HepG2 (cell line): Measurements from ENCODE around the gene ZBTB20. TPM values are rescaled to one million over a fixed set of nuclear protein-coding genes. Genes with fewer than 3 reads are reported as not detected.

Experiments
- ATAC-seq: fragments of 200-7000 bp; cut with Tn5 transposase; 3 replicates; pipeline ENCODE4 v1.9.1; 2020; ENCODE audit warnings: mild to moderate bottlenecking, moderate library complexity
- BruUV-seq: library from RNA; stranded (reverse); fragments of 400-500 nt; replicated peaks from 2 replicates; lab custom pipeline; 2021; lab: Mats Ljungman, UMichigan
- CTCF ChIA-PET: fragments of 300-600 bp; formaldehyde crosslinking; extraction: SDS; loops from one replicate; lab custom pipeline; 2021; ENCODE audit warnings: low total read pairs, inconsistent platforms, low intra/inter-chr PET ratio; lab: Yijun Ruan, JAX
- POLR2A ChIA-PET: fragments of 350-600 bp; sonication (Branson Sonifier 250); formaldehyde crosslinking; loops from one replicate; lab custom pipeline; 2020; ENCODE audit warnings: antibody characterized with exemption, inconsistent platforms; lab: Yijun Ruan, JAX
- DNase-seq: peaks from one replicate; pipeline ENCODE4 v3.0.0-alpha.2; 2015; ENCODE audit warnings: low spot score
- FAIRE-seq: peaks from 3 replicates; lab custom pipeline; 2011; peaks lifted over from hg19 to GRCh38; lab: Jason Lieb, UNC
- H2AFZ ChIP-seq: one replicate; pipeline ENCODE4 v1.6.1; 2011; ENCODE audit warnings: low read length, inconsistent platforms
- H3K27ac ChIP-seq: fragments of 300-600 bp; 3 replicates; pipeline ENCODE4 v1.8.0; 2011; ENCODE audit warnings: mixed run types, mild to moderate bottlenecking, mixed read lengths, low read length, inconsistent platforms; ENCODE audit not compliant: insufficient read depth; ENCODE audit errors: extremely low read length
- H3K27me3 ChIP-seq, 2 experiments: fragments of 200-600 bp in 1 of 2; 2 replicates in 1 of 2; 3 replicates in 1 of 2; pipeline versions ENCODE4 v1.6.0 to v1.8.0; 2011; ENCODE audit warnings: low read length in 2 of 2, mild to moderate bottlenecking in 2 of 2, moderate library complexity in 2 of 2, inconsistent platforms in 1 of 2; ENCODE audit not compliant: insufficient read depth in 2 of 2, control insufficient read depth in 1 of 2
- H3K36me3 ChIP-seq, 2 experiments: fragments of 200-600 bp in 1 of 2; replicated peaks in 1 of 2; 2 replicates in 1 of 2; 3 replicates in 1 of 2; pipeline versions ENCODE4 v1.5.1 to v1.8.0; 2011; ENCODE audit warnings: low read length in 2 of 2, inconsistent platforms in 1 of 2; ENCODE audit not compliant: insufficient read depth in 2 of 2, control insufficient read depth in 1 of 2
- H3K4me1 ChIP-seq: 2 replicates; pipeline ENCODE4 v1.5.1; 2012; ENCODE audit warnings: low read length, inconsistent platforms; ENCODE audit not compliant: insufficient read depth
- H3K4me2 ChIP-seq: 2 replicates; pipeline ENCODE4 v1.6.0; 2011; ENCODE audit warnings: low read depth, low read length, inconsistent platforms
- H3K4me3 ChIP-seq, 3 experiments: fragments of 200-600 bp in 1 of 3; sonication (generic), shearing (Covaris generic) in 1 of 3; replicated peaks in 1 of 3; 2 replicates each; pipeline ENCODE4 v1.5.1; 2011 to 2016; ENCODE audit warnings: low read length in 3 of 3, inconsistent platforms in 2 of 3, low read depth in 2 of 3, mild to moderate bottlenecking in 2 of 3, control low read depth in 1 of 3, mixed read lengths in 1 of 3; ENCODE audit not compliant: insufficient read depth in 1 of 3
- H3K79me2 ChIP-seq: one replicate; pipeline ENCODE4 v1.6.1; 2011; ENCODE audit warnings: low read length, inconsistent platforms; ENCODE audit not compliant: insufficient read depth
- H3K9ac ChIP-seq: 2 replicates; pipeline ENCODE4 v1.6.0; 2011; ENCODE audit warnings: mild to moderate bottlenecking, low read depth, low read length, inconsistent platforms; ENCODE audit not compliant: insufficient read depth
- H3K9me3 ChIP-seq: 2 replicates; pipeline ENCODE4 v1.5.1; 2012; ENCODE audit warnings: mild to moderate bottlenecking, low read length
- H4K20me1 ChIP-seq: 2 replicates; pipeline ENCODE4 v1.6.0; 2011; ENCODE audit warnings: inconsistent platforms, mild to moderate bottlenecking, low read length, moderate library complexity; ENCODE audit not compliant: insufficient read depth
- EP300 ChIP-seq, 3 experiments: sonication (generic) in 1 of 3; formaldehyde crosslinking in 1 of 3; IDR thresholded peaks; 2 replicates each; pipeline versions ENCODE4 v1.5.1 to v1.6.1; 2011 to 2020; ENCODE audit warnings: low read depth in 2 of 3, low read length in 2 of 3, borderline replicate concordance in 1 of 3, improper control_type of control experiment in 1 of 3, mild to moderate bottlenecking in 1 of 3, missing genetic modification reagents in 1 of 3, moderate library complexity in 1 of 3
- WGBS: methylation state at CpG from one replicate; pipeline ENCODE4 v1.1.6; 2017; ENCODE audit warnings: low lambda C conversion rate; 5-methylcytosine and 5-hydroxymethylcytosine counted together
- in situ Hi-C: cut with HindIII; loops from 2 replicates; pipeline ENCODE4 v1.10.0; 2017; ENCODE audit warnings: low pct_unique_long_range_greater_than_20kb; ENCODE audit not compliant: extremely low pct_ligation_motif_present
- intact Hi-C: fragments of 100-400 bp; cut with micrococcal nuclease; formaldehyde crosslinking; loops from one replicate; pipeline ENCODE4 v1.10.0; 2022; ENCODE audit not compliant: unreplicated experiment
- polyA plus RNA-seq, 8 experiments: library from polyadenylated mRNA; depleted of rRNA in 3 of 8; stranded (reverse) in 7 of 8; unstranded in 1 of 8; fragments of >200 nt; fragmentation: Illumina TruSeq in 4 of 8; extraction: Trizol in 4 of 8; gene quantifications; 2 replicates each; pipeline versions ENCODE4 v1.2.1 to v1.2.3, GENCODE V29; 2011 to 2016; ENCODE audit warnings: low read depth in 4 of 8, missing spikeins in 1 of 8, mixed read lengths in 1 of 8; ENCODE audit not compliant: insufficient read depth in 1 of 8
- total RNA-seq, 5 experiments: library from RNA; depleted of rRNA; stranded (reverse); fragments of >200 nt; fragmentation: Illumina TruSeq; extraction: Trizol; gene quantifications; 2 replicates each; pipeline ENCODE4 v1.2.3, GENCODE V29; 2016; ENCODE audit warnings: low read depth in 1 of 5
- TF ChIP-seq, protein P1 (sequence below): IDR thresholded peaks from 2 replicates; pipeline ENCODE4 v1.6.1; 2016; ENCODE audit warnings: low read depth, missing genetic modification reagents, missing compliant biosample characterization

Gene ZBTB20
- total and polyA plus RNA-seq, 2 of the 13 experiments (the other 11 are each of a cell fraction or from before 2014, with no cell fraction given), result 1.9 to 8.8 TPM

DNA sequence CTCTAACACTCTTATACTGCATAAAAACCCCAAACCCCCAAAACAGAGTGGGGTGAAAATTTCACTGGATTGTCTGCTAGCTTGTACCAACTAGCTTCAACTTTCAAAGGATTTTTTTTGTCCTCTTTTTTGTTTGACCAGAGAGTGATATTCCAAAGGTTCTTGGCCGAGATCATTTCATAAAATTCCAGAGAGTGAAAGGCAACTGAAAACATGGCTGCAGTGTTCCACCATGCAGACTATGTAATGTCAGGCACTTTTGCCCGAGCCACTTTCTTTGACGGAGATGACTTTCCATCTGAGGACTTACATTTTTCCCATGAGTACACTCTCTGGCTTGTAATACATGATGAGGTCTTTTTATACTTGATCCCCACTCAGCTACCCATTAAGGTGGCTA, 745.7 kb downstream of the ZBTB20 start:
- ChIA-PET CTCF (no interaction called here), POLR2A (no interaction called here)
- Histone ChIP-seq H4K20me1 (no peaks in the 10 kb centered on the region), H3K4me3 (no peak overlapping the region), H3K36me3 (no peaks in the 10 kb centered on the region), H3K9me3 (no peaks in the 10 kb centered on the region), H3K79me2 (no peaks in the 10 kb centered on the region), H3K9ac (no peak overlapping the region), H3K4me2 (no peak overlapping the region), H3K27ac (no peak overlapping the region), H2AFZ (no peak overlapping the region), H3K4me1 (peaks cover 11% of the 10 kb centered on the region), H3K27me3 (no peaks in the 10 kb centered on the region)
- in situ Hi-C loops, result no loop called here
- intact Hi-C loops, result no loop called here
- DNase-seq (no peak), ATAC-seq (no peak), FAIRE-seq (no peak)
- no TSS peak for BruUV-seq
- TF ChIP-seq, protein P1, sequence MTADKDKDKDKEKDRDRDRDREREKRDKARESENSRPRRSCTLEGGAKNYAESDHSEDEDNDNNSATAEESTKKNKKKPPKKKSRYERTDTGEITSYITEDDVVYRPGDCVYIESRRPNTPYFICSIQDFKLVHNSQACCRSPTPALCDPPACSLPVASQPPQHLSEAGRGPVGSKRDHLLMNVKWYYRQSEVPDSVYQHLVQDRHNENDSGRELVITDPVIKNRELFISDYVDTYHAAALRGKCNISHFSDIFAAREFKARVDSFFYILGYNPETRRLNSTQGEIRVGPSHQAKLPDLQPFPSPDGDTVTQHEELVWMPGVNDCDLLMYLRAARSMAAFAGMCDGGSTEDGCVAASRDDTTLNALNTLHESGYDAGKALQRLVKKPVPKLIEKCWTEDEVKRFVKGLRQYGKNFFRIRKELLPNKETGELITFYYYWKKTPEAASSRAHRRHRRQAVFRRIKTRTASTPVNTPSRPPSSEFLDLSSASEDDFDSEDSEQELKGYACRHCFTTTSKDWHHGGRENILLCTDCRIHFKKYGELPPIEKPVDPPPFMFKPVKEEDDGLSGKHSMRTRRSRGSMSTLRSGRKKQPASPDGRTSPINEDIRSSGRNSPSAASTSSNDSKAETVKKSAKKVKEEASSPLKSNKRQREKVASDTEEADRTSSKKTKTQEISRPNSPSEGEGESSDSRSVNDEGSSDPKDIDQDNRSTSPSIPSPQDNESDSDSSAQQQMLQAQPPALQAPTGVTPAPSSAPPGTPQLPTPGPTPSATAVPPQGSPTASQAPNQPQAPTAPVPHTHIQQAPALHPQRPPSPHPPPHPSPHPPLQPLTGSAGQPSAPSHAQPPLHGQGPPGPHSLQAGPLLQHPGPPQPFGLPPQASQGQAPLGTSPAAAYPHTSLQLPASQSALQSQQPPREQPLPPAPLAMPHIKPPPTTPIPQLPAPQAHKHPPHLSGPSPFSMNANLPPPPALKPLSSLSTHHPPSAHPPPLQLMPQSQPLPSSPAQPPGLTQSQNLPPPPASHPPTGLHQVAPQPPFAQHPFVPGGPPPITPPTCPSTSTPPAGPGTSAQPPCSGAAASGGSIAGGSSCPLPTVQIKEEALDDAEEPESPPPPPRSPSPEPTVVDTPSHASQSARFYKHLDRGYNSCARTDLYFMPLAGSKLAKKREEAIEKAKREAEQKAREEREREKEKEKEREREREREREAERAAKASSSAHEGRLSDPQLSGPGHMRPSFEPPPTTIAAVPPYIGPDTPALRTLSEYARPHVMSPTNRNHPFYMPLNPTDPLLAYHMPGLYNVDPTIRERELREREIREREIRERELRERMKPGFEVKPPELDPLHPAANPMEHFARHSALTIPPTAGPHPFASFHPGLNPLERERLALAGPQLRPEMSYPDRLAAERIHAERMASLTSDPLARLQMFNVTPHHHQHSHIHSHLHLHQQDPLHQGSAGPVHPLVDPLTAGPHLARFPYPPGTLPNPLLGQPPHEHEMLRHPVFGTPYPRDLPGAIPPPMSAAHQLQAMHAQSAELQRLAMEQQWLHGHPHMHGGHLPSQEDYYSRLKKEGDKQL (CRISPR knock-in tag), result no peak
- TF ChIP-seq EP300 (IDR thresholded peaks at IDR 0.05; ENCODE audit: low read depth in 2 of 2, low read length in 2 of 2) (no peak), EP300 (CRISPR knock-in tag; IDR thresholded peaks at IDR 0.05; ENCODE audit: borderline replicate concordance) (no peak)
- WGBS, result 98% methylated on average over 3 of the region's 3 CpGs
